Measurements from ENCODE around the gene NUPR1.

GRCh38 chr16:28491230-28491969 lies 47.4 kb downstream of the NUPR1 start:
- TF ChIP-seq RAD21 (IDR thresholded peaks at IDR 0.05; ENCODE audit: low read length) (peak; percentile 25), FOXM1 (IDR thresholded peaks at IDR 0.05; ENCODE audit: low read depth) (no peak), ELF1 (IDR thresholded peaks at IDR 0.05) (no peak), CTCF (IDR thresholded peaks at IDR 0.05) (peak; percentile 43), CHD2 (IDR thresholded peaks at IDR 0.05; ENCODE audit: low read length, partially characterized antibody) (no peak)

Measured in SK-N-SH (cell line).